ENCODE data around the gene CELF2.
A peak's percentile ranks its signal among the peaks of the same experiment; 100 is the strongest.

CELF2 gene

DNA sequence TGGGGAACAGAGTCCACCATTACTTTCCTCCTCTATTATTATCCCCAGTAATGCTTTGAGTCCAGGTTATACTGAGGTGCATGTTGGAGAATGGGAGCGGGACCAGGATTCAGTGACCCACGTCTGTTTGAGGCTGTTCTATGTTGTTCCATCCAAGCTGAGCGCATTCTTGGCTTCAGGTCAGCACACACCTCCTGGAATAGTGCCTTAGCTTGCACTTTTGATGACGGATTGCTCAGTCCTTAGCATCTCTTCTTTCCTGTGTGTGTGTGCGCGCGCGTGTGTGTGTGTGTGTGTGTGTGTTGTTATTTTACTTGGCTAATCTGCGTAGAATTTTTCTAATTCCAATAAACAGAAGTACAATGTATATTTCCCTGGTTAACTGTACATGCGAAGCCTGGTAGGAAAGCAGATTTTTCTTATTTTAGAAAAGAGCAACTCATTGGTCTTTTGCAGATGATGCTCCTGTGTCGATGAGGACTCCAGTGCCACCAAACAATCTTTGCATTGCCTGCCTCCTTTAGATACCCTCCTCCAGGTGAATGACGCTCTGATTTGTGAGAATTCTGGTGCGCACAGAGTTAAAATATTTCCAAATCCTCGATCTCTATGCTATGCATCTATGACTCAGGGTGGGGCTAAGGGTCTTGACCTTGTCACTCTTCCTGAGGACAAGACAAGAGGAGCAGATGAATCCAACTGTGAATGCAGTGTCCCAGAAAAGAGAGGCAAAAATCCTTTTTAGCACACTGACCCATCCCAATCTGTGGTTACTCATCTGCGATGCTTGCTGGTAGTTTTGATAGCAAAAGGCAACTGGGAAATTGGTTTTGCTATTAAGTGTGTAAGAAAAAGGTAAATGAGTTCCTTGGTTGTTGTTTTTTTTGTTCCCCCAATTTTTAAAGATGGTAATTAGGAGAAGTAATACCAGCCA is 13.3 kb upstream of the CELF2 start:
- peak in 1 of 14 donors; percentile 78 for DNase-seq

GRCh38 chr10:11005725-11006427 is 11.8 kb upstream of the CELF2 start:
- peak in 1 of 14 donors; percentile 86 for DNase-seq

- DNase-seq, result no peak
Measured at GRCh38 chr10:11006428-11006825, 11.2 kb upstream of the CELF2 start.

- DNase-seq, result peak in 1 of 14 donors; percentile 72
Measured at GRCh38 chr10:11007476-11008020, 10.1 kb upstream of the CELF2 start.

DNA sequence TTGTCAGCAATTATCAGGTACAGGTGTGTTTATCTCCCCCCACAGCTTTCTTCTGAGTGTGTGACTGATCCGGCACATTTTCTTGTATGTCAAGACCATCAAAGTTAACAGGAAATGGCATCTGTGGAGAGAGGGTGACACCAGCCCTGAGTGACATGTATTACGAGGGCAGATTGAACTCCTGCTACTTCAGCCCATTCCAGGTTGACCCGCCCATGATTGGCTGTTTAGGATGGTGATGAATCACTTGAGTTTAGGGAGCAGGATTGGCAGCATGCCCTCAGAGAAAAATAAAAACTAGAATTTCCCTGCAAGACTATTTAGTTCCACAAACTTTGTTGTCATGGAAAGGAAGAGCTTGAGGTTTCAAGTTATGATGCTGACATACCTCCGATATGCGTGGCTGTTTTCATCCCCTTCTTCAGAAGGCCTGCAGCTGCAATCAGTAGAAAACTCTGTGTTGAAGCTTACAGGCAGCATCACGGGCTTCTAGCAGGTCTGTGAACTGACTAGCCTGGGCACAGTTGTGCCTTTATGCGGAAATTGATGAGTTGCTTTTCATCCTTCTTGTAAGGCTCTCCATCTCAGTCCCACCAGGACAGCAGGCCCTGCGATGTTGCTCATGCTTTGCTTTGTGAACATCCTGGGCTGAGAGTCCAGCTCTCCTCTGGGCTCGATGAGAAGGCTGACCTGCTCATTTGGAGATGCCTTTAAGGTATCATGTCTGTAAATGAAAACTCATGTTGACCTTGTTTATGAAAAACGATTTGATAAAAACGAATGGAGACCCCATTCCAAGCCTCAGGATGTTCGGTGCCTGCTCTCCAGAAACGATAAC is 8.0 kb upstream of the CELF2 start:
- peak in 1 of 14 donors; percentile 72 for DNase-seq

GRCh38 chr10:11010582-11010981 is 7.1 kb upstream of the CELF2 start:
- DNase-seq, result no peak

DNA sequence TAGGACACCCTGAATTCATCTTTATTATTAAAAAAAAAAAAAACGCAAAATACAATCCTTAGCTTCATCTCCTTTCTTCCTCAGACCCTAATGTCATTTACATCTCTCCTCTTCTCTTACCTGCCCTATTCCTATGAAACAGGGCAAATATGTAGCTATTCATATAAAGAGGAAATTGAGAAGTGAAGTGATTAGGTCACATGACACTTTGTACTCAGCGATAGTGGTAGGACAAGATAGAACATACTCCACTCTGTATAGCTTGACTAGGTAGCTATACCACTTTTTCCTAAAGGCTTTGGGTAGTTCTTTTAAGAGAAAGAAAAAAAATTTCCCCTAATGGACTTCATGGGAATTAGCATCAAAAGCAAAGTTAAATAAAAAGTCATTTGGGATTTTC is 6.2 kb upstream of the CELF2 start:
- peak in 1 of 14 donors; percentile 18 for DNase-seq

DNA sequence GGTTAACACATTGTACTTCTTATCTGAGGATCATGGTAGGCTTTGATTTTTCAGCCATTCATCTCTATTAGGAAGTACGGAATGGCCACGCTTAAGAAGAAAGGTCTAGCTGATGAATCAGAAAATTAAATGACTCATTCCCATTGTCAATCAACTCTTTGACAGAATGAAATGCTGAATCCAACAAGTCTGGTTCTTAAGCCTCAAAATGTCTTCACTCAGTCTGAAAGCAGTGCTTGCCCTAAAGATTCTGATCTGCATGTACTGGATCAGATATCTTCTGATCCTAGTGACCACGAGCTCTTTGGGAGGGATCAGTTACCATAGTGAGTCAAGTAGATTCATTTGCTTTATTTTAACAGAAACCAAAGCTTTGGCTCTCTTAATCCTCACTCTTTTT is 5.7 kb upstream of the CELF2 start:
- peak in 1 of 14 donors; percentile 30 for DNase-seq

- DNase-seq, result peak in 1 of 14 donors; percentile 18
Measured at GRCh38 chr10:11012421-11013295, 5.0 kb upstream of the CELF2 start.

DNA sequence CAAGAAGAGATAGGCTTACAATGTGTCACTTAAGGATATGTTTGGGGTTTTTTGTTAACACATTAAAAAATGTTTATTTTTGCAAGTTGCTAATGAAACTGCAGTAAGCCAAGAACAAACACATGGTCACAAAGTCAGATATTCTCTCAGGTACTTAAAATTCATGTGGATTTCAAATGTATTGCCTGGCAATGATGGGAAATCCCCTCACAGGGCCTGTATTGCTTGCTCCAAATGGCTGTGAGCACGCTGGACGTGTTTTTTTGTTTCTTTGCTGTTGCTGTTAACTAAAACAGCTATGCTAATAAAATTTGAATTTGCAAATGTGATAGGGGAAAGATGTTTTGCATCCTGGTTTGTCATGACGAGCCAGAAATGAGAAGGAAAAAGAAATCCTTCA is 3.8 kb upstream of the CELF2 start:
- DNase-seq, result peak in 1 of 14 donors; percentile 56

DNA sequence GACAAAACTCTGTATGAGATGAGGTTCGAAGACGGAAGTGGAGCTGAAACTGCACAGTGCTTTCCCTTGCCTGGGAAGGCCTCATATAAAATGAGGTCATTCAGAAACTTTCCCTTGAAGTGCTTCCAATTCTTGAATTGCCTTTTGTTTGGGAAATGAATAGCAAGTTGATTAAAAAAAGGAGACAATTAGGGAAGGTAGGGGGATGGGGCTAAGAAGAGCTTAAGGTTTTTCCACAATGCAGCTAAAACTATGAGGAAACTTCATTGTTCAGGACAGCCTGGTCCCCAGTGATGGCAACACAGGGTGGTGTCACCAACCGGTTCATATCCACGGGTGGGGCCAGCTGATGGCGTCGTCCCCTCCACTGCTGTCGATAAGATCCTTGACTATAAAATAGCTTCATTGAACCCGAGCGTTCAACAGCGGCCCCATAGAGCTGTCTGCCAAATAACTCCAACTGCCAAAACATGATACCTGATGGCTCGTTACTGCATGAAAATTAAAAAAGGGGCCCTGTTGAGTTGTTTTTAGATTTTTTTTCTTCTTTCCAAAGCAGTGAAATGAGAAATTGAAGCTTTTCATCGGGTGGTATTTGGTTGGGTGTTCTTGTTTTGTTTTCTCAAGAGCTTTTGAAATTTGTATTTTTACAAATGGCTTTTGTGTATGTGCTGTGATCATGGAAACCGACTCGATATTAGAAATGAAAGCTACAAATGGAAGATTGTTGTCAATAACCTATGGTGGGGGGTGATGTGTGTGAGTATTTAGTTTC is 2.8 kb upstream of the CELF2 start:
- peak in 1 of 14 donors; percentile 65 for DNase-seq

DNA sequence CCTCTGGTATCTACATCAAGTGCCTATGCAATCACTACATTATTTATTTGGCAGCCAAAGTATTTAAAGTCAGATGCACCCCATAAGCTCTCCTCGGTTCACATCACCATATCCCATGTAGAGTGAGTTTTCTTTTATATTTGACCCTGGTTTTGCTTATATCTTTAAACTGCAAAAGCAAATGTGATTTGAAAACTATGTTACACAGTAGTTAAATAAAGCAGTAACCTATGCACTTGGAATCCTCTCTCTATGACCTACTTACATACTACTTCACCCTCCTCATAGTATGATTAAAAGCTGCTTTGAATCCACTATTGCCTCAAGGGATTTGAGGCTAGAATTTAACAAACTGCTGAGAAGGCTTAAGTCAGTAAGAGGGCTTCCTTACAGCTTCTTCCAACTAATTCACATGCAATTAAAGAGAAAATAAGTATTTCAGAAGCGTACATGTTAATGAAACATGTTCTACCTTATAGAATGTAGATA is 2.2 kb upstream of the CELF2 start:
- peak in 1 of 14 donors; percentile 62 for DNase-seq

DNA sequence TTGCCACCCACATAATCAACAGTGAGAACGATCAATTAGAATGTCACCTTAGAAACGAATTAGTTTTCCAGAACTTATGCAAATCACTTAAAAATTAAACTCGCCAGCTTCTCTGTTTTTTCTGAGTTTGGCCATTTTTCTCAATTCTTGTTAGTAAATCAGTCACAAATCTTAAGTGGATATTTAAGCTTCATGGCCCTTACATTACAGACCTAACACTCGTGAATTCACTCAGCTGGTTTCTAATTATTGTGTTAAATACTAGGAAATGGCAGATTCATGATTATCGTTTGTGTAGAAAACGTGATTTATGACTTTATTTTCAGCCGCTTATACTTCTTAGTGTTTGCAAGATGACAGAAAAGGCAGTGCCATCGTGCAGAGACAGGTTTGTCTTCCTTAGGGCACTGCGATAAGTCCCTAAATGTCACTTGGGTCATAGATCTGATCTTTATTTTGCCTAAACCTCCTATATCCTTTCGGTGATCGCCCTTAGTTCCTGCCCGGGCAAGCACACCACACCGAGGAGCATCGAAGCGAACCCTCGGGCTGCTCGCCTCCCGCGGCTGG is 587 bp upstream of the CELF2 start:
- DNase-seq, result peak in 1 of 14 donors; percentile 46

GRCh38 chr10:11018432-11018841 is 765 bp downstream of the CELF2 start:
- peak in 3 of 14 donors; percentile 28 to 56 (median 48) for DNase-seq

- DNase-seq, result peak in 1 of 14 donors; percentile 48
Measured at GRCh38 chr10:11018855-11019631, 1.4 kb downstream of the CELF2 start.

GRCh38 chr10:11019724-11020547 is 2.3 kb downstream of the CELF2 start:
- peak in 1 of 14 donors; percentile 50 for DNase-seq

GRCh38 chr10:11020548-11020942 is 2.9 kb downstream of the CELF2 start:
- DNase-seq, result peak in 1 of 14 donors; percentile 50

- DNase-seq, result no peak
Measured at GRCh38 chr10:11022213-11022612, 4.5 kb downstream of the CELF2 start.
